HCT116 (cell line): ENCODE data around the gene VRK1.

ENCODE experiments used
- EGR1 ChIP-seq: IDR thresholded peaks from 2 replicates; pipeline ENCODE4 v1.6.1; 2012; ENCODE audit warnings: low read depth
- POLR2A ChIP-seq: IDR thresholded peaks from 2 replicates; pipeline ENCODE4 v1.7.0; 2011; ENCODE audit warnings: borderline replicate concordance; ENCODE audit not compliant: insufficient read depth, insufficient read length; ENCODE audit errors: extremely low read depth
- ZFX ChIP-seq: fragments of 450-650 bp; IDR thresholded peaks from 2 replicates; pipeline ENCODE4 v1.6.1; 2017
- TF ChIP-seq, protein P1 (sequence below), 3 experiments: fragments of 200-600 bp in 1 of 3; sonication (generic) in 1 of 3; IDR thresholded peaks in 2 of 3; conservative IDR thresholded peaks in 1 of 3; 2 replicates each; pipeline ENCODE4 v1.5.1; 2012 to 2017; ENCODE audit warnings: low read depth in 2 of 3, low read length in 2 of 3, antibody characterized with exemption in 1 of 3, borderline replicate concordance in 1 of 3, control low read depth in 1 of 3, mild to moderate bottlenecking in 1 of 3, mixed read lengths in 1 of 3, mixed run types in 1 of 3, moderate library complexity in 1 of 3; ENCODE audit not compliant: insufficient read depth in 1 of 3
- TF ChIP-seq, protein P2 (sequence below): IDR thresholded peaks from 2 replicates; pipeline ENCODE4 v1.6.1; 2012

DNA sequence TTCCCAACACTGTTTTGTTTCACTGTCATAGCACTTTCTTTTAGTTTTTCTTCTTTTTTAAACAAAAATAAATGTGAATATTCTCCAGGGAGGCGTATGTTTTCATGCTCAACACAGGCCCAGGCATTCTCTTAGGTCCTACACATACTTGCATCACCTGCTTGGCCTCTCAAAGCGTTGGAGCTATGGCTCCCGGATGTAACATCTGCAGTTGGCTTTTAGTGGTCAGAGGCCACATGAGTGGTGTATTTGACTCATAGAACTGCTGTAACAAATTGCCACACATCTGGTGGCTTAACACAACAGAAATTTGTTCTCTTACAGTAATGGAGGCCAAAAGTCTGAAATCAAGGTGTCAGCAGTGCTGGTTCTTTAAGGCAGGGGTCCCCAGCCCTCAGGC, 44.6 kb upstream of the VRK1 start:
- TF ChIP-seq ZFX, result no peak
- TF ChIP-seq POLR2A, result no peak
- TF ChIP-seq, protein P1, sequence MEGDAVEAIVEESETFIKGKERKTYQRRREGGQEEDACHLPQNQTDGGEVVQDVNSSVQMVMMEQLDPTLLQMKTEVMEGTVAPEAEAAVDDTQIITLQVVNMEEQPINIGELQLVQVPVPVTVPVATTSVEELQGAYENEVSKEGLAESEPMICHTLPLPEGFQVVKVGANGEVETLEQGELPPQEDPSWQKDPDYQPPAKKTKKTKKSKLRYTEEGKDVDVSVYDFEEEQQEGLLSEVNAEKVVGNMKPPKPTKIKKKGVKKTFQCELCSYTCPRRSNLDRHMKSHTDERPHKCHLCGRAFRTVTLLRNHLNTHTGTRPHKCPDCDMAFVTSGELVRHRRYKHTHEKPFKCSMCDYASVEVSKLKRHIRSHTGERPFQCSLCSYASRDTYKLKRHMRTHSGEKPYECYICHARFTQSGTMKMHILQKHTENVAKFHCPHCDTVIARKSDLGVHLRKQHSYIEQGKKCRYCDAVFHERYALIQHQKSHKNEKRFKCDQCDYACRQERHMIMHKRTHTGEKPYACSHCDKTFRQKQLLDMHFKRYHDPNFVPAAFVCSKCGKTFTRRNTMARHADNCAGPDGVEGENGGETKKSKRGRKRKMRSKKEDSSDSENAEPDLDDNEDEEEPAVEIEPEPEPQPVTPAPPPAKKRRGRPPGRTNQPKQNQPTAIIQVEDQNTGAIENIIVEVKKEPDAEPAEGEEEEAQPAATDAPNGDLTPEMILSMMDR (IDR thresholded peaks at IDR 0.05 in 2 of 3, conservative IDR thresholded peaks at IDR 0.05 in 1 of 3; ENCODE audit: borderline replicate concordance in 1 of 3, insufficient read depth in 1 of 3, low read depth in 2 of 3, low read length in 2 of 3), result no peak
- TF ChIP-seq EGR1, result no peak
- TF ChIP-seq, protein P2, sequence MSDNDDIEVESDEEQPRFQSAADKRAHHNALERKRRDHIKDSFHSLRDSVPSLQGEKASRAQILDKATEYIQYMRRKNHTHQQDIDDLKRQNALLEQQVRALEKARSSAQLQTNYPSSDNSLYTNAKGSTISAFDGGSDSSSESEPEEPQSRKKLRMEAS, result no peak
